HG02973 (cell line): ENCODE measurements around the gene CDC5L.

Source experiments
- ATAC-seq: cut with Tn5 transposase; IDR thresholded peaks from one replicate; pipeline ENCODE4 v1.9.1; 2021; ENCODE audit warnings: moderate library complexity; ENCODE audit not compliant: unreplicated experiment

The CDC5L gene

GRCh38 chr6:44410363-44410762, 22.9 kb downstream of the CDC5L start:
- ATAC-seq = no peak

GRCh38 chr6:44411141-44411540, 23.6 kb downstream of the CDC5L start:
- no peak for ATAC-seq

- ATAC-seq = no peak
Measured at GRCh38 chr6:44415449-44415848, 27.9 kb downstream of the CDC5L start.

- no peak for ATAC-seq
Measured at GRCh38 chr6:44415873-44416502, 28.5 kb downstream of the CDC5L start.

GRCh38 chr6:44422531-44422930, 35.0 kb downstream of the CDC5L start:
- ATAC-seq = no peak

GRCh38 chr6:44423306-44423705, 35.8 kb downstream of the CDC5L start:
- ATAC-seq = no peak

GRCh38 chr6:44425951-44426350, 38.4 kb downstream of the CDC5L start:
- no peak for ATAC-seq

- no peak for ATAC-seq
Measured at GRCh38 chr6:44428682-44429081, 41.2 kb downstream of the CDC5L start.

GRCh38 chr6:44430326-44430725, 42.8 kb downstream of the CDC5L start:
- ATAC-seq = no peak

GRCh38 chr6:44431118-44431725, 43.7 kb downstream of the CDC5L start:
- ATAC-seq = no peak

GRCh38 chr6:44432227-44432626, 44.7 kb downstream of the CDC5L start:
- no peak for ATAC-seq

- no peak for ATAC-seq
Measured at GRCh38 chr6:44432726-44433125, 45.2 kb downstream of the CDC5L start.

- no peak for ATAC-seq
Measured at GRCh38 chr6:44435500-44435899, 48.0 kb downstream of the CDC5L start.

- ATAC-seq = no peak
Measured at GRCh38 chr6:44438827-44439226, 51.3 kb downstream of the CDC5L start.

GRCh38 chr6:44439270-44440045, 52.0 kb downstream of the CDC5L start:
- ATAC-seq = no peak

GRCh38 chr6:44441091-44441855, 53.8 kb downstream of the CDC5L start:
- ATAC-seq = no peak

- ATAC-seq = no peak
Measured at GRCh38 chr6:44442236-44442635, 54.7 kb downstream of the CDC5L start.

GRCh38 chr6:44442833-44443444, 55.4 kb downstream of the CDC5L start:
- no peak for ATAC-seq

GRCh38 chr6:44444853-44445252, 57.3 kb downstream of the CDC5L start:
- ATAC-seq = no peak

- no peak for ATAC-seq
Measured at GRCh38 chr6:44446626-44447300, 59.3 kb downstream of the CDC5L start.
